Nephron progenitor cell (in vitro differentiated cells): ENCODE results near the gene SMIM36.

Experiments
- DNase-seq: peaks from one replicate; pipeline ENCODE4 v3.0.0; 2021
- H3K27ac Mint-ChIP-seq: 2 replicates; pipeline ENCODE4 v1.8.0; 2021; ENCODE audit warnings: mild to moderate bottlenecking, moderate library complexity, mixed read lengths
- H3K27me3 Mint-ChIP-seq: 2 replicates; pipeline ENCODE4 v1.8.0; 2021; ENCODE audit warnings: mild to moderate bottlenecking, low read depth, mixed read lengths; ENCODE audit not compliant: poor library complexity
- H3K36me3 Mint-ChIP-seq: 2 replicates; pipeline ENCODE4 v1.8.0; 2021; ENCODE audit warnings: low read depth, mixed read lengths
- H3K4me1 Mint-ChIP-seq: 2 replicates; pipeline ENCODE4 v1.8.0; 2021; ENCODE audit warnings: mixed read lengths
- H3K4me3 Mint-ChIP-seq: 2 replicates; pipeline ENCODE4 v1.8.0; 2021; ENCODE audit warnings: mild to moderate bottlenecking, moderate library complexity, mixed read lengths
- H3K9me3 Mint-ChIP-seq: 2 replicates; pipeline ENCODE4 v1.8.0; 2021; ENCODE audit warnings: mild to moderate bottlenecking, moderate library complexity, mixed read lengths
- CTCF ChIP-seq: fragments of 200-600 bp; sonication (generic); IDR thresholded peaks from 2 replicates; pipeline ENCODE4 v1.5.0; 2021; ENCODE audit warnings: antibody characterized with exemption

The SMIM36 gene

GRCh38 chr17:55402374-55402773 lies 108.9 kb downstream of the SMIM36 start:
- no peak for TF ChIP-seq CTCF
- H3K9me3 Mint-ChIP-seq = no peaks in the 10 kb centered on the region

More at GRCh38 chr17:55402374-55402773, 108.9 kb downstream of the SMIM36 start:
- H3K27ac Mint-ChIP-seq = no peak overlapping the region
- no peak overlapping the region for H3K4me3 Mint-ChIP-seq
- DNase-seq = no peak
- H3K36me3 Mint-ChIP-seq = peaks cover 80% of the 10 kb centered on the region
- H3K27me3 Mint-ChIP-seq = no peaks in the 10 kb centered on the region
- no peaks in the 10 kb centered on the region for H3K4me1 Mint-ChIP-seq
